HL-60/S4 (cell line): Measurements from ENCODE around the gene RHPN2.

Experiments
- in situ Hi-C: fragments of 300-500 bp; cut with MboI; formaldehyde crosslinking; loops from 2 replicates; pipeline ENCODE4 v1.14.3; 2022; ENCODE audit warnings: low sequenced_read_pairs

The RHPN2 gene

DNA sequence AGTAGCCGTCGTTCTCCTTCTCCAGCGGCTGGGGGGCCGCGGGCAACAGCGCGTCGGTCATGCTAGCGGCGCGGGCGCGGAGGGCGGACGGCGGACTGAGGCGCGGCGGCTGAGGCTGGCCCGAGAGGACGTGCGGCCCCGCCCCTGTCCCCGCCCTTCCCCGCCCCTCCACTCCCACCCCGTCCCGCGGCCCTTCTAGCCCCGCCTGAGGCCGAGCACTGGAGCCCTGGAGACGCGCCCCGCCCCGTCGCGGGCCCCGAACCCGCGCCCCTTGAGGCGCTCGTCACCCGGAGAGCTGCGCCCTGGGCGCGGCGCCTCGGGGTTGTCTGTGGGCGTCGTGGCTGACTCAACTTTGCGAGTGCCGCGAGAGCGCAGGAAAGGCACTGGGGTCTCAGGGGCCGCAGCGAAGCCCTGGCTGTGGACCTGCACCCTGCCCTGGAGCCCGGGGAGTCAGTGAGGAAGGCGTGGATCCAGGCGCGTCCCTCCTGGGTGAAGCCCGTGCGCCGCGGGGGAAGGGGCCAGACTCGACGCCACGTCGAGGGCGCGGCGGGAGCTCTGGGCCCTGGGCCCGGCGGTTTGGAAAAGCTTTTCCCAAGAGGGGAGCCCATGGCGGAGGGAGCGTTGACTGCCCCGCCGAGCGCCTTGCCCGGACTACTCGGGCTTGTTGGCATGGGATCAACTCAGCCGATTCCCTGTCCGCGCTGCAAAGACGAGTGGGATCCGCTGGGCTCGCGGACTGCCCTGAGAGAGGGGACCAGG lies at the start of gene RHPN2:
RHPN2 (minus strand) TSS at position 97 of the 759 bp plus-strand sequence; CDS start at position 61, 36 bp downstream.
- in situ Hi-C loops: no loop called here

DNA sequence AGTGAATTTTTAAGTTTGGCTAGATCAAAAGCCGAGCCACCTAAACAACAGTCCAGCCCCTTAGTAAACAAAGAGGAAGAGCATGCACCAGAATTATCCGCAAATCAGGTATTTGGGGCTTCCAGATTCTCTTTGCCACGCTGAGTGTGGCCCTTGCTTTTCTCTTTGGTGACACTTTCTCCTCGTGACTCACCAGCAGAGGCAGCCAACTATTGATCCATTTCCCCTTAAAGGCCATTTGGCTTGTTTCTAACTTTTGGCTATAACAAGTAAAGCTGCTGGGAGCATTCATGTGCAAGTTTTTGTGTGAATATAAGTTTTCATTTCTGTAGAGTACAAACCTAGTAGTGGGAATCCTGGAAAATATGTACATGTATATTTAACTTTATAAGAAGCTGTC lies 49.6 kb upstream of the RHPN2 start:
- in situ Hi-C loops: no loop called here

GRCh38 chr19:33111587-33111986 lies 46.9 kb upstream of the RHPN2 start:
- in situ Hi-C loops: no loop called here

GRCh38 chr19:33110137-33110910 lies 45.6 kb upstream of the RHPN2 start:
- in situ Hi-C loops: no loop called here

DNA sequence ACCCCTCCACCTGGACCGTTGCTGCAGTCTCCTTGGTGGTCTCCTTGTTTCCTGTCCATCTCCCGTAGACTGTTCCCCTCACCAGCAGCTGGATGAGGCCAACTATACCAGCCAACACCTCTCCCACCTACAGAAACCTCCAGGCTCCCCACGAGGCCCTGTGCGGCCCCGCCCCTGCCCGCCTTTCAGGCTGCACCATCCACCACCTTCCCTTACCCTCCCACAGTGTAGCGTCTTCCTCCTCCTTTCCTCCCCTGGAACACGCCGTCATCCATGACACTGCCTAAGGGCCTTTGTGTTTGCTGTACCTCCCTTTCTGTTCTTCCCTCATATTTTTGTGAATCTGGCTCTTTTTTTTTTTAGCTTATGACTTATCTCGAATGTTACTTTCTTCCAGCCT lies 43.5 kb upstream of the RHPN2 start:
- in situ Hi-C loops: no loop called here

GRCh38 chr19:33102893-33103292 lies 38.2 kb upstream of the RHPN2 start:
- in situ Hi-C loops: no loop called here

DNA sequence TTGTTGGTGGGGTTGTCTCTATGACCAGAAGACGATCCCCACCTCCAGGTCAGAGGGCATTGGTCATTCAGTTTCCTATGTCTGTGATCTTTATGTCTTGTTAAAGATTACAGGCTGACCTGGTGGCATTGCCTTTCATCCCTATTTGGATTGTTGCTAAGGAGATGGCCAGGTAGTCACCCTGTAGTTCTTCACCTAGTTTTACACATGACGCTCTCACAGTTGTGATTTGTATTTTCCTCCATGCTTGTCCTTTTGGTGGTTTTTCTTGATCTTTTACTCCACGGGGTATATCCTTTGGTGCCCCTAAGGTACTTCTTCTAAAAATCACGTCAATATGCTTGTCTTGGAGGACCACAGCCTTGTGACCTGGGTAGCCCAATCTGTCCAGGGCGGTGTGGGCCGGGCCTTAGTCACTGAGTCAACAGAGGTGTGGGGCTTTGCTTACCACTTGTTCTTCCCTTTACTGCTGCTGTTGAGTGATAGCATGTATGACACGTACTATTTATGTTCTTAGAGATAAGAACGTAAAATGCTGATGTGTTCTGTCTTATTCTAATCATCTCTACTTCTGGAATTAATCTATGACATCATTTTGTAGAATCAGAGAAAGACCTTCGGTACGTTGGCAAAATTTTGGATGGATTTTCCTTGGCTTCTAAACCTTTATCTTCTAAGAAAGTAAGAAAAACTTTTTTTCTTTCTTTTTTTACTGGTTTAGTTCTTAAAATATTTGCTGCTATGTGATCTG lies 36.4 kb upstream of the RHPN2 start:
- in situ Hi-C loops: no loop called here

GRCh38 chr19:33098055-33098534 lies 33.4 kb upstream of the RHPN2 start:
- in situ Hi-C loops: no loop called here

DNA sequence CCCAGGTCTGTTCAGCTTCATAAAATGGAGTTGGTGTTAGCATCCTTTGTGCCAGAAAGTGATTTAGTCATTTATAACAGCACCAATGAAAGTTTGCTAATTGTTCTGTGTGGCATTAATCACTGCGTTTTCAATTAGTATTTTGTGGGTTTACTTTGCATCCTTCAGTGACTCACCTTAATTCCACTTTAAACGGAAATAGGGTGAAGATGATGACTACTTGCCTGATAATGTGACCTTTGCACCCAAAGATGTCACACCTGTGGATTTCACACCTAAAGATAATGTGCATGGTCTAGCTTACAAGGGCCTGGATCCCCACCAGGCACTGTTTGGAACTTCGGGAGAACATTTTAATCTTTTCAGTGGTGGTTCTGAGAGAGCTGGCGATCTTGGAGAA lies 31.3 kb upstream of the RHPN2 start:
- in situ Hi-C loops: no loop called here

- in situ Hi-C loops: no loop called here
Measured at GRCh38 chr19:33094436-33095067, 29.9 kb upstream of the RHPN2 start.

DNA sequence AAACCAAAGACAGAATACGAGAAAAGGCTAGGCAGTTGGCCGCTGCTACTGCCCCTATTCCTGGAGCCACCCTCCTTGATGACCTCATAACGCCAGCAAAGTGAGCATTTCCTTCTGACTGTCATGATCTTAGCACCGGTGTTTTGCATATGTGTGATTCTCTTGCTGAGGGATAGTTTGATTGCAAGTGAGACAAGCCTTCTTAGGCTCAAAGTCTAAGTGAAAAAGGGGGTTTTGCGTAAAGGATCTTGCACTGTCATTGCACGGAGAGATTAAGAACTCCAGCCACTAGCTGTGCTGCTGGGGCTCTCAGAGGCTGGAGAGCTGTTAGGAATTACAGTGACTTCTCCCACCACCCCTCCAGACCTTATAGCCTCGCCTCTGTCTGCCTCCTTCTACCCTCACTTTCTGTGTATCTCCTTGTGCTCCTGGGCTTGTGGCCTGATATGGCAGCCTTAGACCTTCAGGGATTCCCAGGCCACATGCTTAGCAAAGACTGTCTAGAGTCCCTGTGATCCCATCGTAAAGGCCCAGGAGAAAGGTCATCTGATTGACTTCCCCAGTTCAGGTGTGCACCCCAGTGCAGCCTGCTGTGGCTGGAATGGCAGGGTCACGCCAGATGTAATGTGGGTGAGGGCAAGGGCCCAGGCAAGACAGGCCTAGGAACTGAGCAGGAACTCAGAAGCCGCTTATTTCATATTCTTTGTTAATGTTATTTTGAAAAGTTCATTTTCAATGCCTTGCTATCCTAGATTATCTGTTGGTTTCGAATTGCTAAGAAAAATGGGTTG lies 28.9 kb upstream of the RHPN2 start:
- in situ Hi-C loops: no loop called here

- in situ Hi-C loops: no loop called here
Measured at GRCh38 chr19:33090179-33090578, 25.5 kb upstream of the RHPN2 start.

- in situ Hi-C loops: no loop called here
Measured at GRCh38 chr19:33089010-33089409, 24.3 kb upstream of the RHPN2 start.

DNA sequence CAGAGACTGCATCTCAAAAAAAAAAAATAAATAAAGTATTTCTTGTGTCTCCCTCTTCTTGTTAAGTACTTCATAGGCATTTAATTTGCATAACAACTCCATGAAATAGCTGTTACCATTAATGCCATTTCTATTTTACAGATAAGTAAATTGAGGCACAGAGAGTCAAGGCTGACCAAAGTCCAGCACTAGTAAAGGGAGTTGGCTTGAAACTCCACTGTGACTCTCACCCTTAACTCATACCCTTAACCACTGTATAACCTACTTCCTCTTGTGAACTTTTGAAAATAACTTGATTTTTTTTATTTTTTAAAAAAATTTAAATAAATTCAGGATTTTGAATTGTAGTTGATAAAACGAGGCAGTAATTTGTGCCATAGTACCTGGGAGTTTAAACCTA lies 22.3 kb upstream of the RHPN2 start:
- in situ Hi-C loops: no loop called here

GRCh38 chr19:33085570-33086128 lies 21.0 kb upstream of the RHPN2 start:
- in situ Hi-C loops: no loop called here

DNA sequence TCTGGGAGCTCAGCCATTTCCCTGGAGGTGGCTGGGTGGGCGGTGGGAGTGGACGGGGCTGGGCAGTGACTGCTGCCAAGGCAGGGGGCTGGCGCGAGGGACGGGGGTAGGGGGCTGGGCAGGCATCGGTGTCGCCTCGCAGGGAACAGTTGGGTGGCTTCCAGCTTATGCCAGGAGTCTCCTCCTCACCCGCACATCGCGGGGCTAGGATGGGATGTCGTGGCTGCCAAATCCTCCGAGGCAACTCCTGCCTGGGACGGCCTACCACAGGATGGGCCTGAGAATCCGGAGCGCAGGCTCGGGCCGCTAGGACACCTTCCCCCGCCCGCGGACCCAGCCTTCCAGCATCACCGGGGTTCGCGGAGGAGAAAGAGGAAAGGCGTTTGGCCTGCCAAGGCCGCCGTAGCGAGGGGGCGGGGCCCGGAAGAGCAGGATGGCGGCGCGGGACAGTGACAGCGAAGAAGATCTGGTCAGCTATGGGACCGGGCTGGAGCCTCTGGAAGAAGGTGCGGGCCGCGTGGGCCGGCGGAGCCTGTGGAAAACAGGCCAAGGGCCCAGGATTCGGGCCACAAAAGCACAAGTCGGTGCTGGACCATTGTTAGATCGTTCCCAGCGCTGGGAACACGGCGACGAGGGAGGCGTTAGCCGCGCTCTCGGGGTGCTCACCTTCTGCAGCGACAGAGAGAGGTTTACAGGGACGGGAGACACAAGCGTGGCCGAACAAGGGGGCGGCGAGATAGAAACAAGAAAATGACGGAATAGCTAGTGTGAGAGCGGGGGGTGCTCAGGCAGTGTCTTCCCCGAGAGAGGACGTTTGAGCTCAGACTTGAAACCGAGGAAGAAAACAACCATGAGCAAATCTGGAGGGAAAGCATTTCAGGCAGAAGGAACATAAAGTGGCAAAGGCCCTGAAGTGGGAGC lies 16.3 kb upstream of the RHPN2 start, which contains the start of gene GPATCH1:
GPATCH1 (plus strand) TSS at position 421 of the 921 bp plus-strand sequence; CDS start at position 434, 13 bp downstream.
- in situ Hi-C loops: no loop called here

GRCh38 chr19:33075519-33075918 lies 10.8 kb upstream of the RHPN2 start:
- in situ Hi-C loops: no loop called here

DNA sequence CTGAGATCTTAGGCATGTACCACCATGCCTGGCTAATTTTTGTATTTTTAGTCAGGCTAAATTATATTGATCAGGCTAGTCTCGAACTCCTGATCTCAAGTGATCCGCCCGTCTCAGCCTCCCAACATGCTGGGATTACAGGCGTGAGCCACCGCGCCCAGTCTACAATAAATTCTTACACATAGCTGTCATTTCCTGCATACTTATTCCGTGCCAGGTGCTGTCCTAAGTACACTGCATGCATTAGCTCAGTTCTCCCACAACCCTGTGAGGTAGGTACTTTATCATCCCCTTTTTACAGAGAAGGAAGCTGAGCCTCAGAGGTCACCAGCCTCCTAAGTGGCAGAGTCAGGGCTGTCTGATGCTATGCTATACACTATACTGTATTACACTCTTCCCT lies 7.2 kb upstream of the RHPN2 start:
- in situ Hi-C loops: no loop called here

DNA sequence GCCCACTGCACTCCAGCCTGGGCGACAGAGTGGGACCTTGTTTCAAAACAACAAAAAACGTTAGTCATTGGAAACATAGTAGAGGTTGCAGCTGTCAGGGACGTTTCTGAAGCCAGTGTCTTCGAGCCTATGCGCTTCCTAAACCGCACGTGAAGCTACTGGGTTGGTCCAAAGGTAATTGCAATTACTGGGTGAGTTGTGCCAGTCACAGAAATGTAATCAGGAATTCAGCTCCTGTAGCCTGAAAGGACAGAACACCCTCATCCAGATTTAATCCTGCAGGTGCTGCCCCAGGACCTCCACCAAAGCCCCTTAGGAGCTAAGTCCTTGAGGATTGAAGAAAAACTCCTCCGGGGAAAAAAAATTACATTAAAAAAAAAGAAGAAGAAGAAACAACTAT lies 2.4 kb upstream of the RHPN2 start:
- in situ Hi-C loops: no loop called here
